HepG2 (cell line): ENCODE measurements around the gene GINS2. TPM values are rescaled to one million over a fixed set of nuclear protein-coding genes. Genes with fewer than 3 reads are reported as not detected.

Experiments used
- ATAC-seq: fragments of 200-7000 bp; cut with Tn5 transposase; 3 replicates; pipeline ENCODE4 v1.9.1; 2020; ENCODE audit warnings: mild to moderate bottlenecking, moderate library complexity
- BruUV-seq: library from RNA; stranded (reverse); fragments of 400-500 nt; replicated peaks from 2 replicates; lab custom pipeline; 2021; lab: Mats Ljungman, UMichigan
- CTCF ChIA-PET: fragments of 300-600 bp; formaldehyde crosslinking; extraction: SDS; loops from one replicate; lab custom pipeline; 2021; ENCODE audit warnings: low total read pairs, inconsistent platforms, low intra/inter-chr PET ratio; lab: Yijun Ruan, JAX
- POLR2A ChIA-PET: fragments of 350-600 bp; sonication (Branson Sonifier 250); formaldehyde crosslinking; loops from one replicate; lab custom pipeline; 2020; ENCODE audit warnings: antibody characterized with exemption, inconsistent platforms; lab: Yijun Ruan, JAX
- DNase-seq: peaks from one replicate; pipeline ENCODE4 v3.0.0-alpha.2; 2015; ENCODE audit warnings: low spot score
- FAIRE-seq: peaks from 3 replicates; lab custom pipeline; 2011; peaks lifted over from hg19 to GRCh38; lab: Jason Lieb, UNC
- H2AFZ ChIP-seq: one replicate; pipeline ENCODE4 v1.6.1; 2011; ENCODE audit warnings: low read length, inconsistent platforms
- H3K27ac ChIP-seq: fragments of 300-600 bp; 3 replicates; pipeline ENCODE4 v1.8.0; 2011; ENCODE audit warnings: mixed run types, mild to moderate bottlenecking, mixed read lengths, low read length, inconsistent platforms; ENCODE audit not compliant: insufficient read depth; ENCODE audit errors: extremely low read length
- H3K27me3 ChIP-seq, 2 experiments: fragments of 200-600 bp in 1 of 2; 2 replicates in 1 of 2; 3 replicates in 1 of 2; pipeline versions ENCODE4 v1.6.0 to v1.8.0; 2011; ENCODE audit warnings: low read length in 2 of 2, mild to moderate bottlenecking in 2 of 2, moderate library complexity in 2 of 2, inconsistent platforms in 1 of 2; ENCODE audit not compliant: insufficient read depth in 2 of 2, control insufficient read depth in 1 of 2
- H3K36me3 ChIP-seq, 2 experiments: fragments of 200-600 bp in 1 of 2; replicated peaks in 1 of 2; 2 replicates in 1 of 2; 3 replicates in 1 of 2; pipeline versions ENCODE4 v1.5.1 to v1.8.0; 2011; ENCODE audit warnings: low read length in 2 of 2, inconsistent platforms in 1 of 2; ENCODE audit not compliant: insufficient read depth in 2 of 2, control insufficient read depth in 1 of 2
- H3K4me1 ChIP-seq: 2 replicates; pipeline ENCODE4 v1.5.1; 2012; ENCODE audit warnings: low read length, inconsistent platforms; ENCODE audit not compliant: insufficient read depth
- H3K4me2 ChIP-seq: 2 replicates; pipeline ENCODE4 v1.6.0; 2011; ENCODE audit warnings: low read depth, low read length, inconsistent platforms
- H3K4me3 ChIP-seq, 3 experiments: fragments of 200-600 bp in 1 of 3; sonication (generic), shearing (Covaris generic) in 1 of 3; replicated peaks in 1 of 3; 2 replicates each; pipeline ENCODE4 v1.5.1; 2011 to 2016; ENCODE audit warnings: low read length in 3 of 3, inconsistent platforms in 2 of 3, low read depth in 2 of 3, mild to moderate bottlenecking in 2 of 3, control low read depth in 1 of 3, mixed read lengths in 1 of 3; ENCODE audit not compliant: insufficient read depth in 1 of 3
- H3K79me2 ChIP-seq: one replicate; pipeline ENCODE4 v1.6.1; 2011; ENCODE audit warnings: low read length, inconsistent platforms; ENCODE audit not compliant: insufficient read depth
- H3K9ac ChIP-seq: 2 replicates; pipeline ENCODE4 v1.6.0; 2011; ENCODE audit warnings: mild to moderate bottlenecking, low read depth, low read length, inconsistent platforms; ENCODE audit not compliant: insufficient read depth
- H3K9me3 ChIP-seq: 2 replicates; pipeline ENCODE4 v1.5.1; 2012; ENCODE audit warnings: mild to moderate bottlenecking, low read length
- H4K20me1 ChIP-seq: 2 replicates; pipeline ENCODE4 v1.6.0; 2011; ENCODE audit warnings: inconsistent platforms, mild to moderate bottlenecking, low read length, moderate library complexity; ENCODE audit not compliant: insufficient read depth
- AGO2 ChIP-seq: fragments of 200-400 bp; formaldehyde crosslinking; optimal IDR thresholded peaks from 2 replicates; pipeline ENCODE3; 2017; ENCODE audit warnings: mild to moderate bottlenecking, low read depth, low read length, moderate library complexity
- HCFC1 ChIP-seq: fragments of 150-350 bp; IDR thresholded peaks from 2 replicates; pipeline ENCODE4 v1.6.1; 2014; ENCODE audit warnings: low read depth, low read length
- HOXA7 ChIP-seq: sonication (generic); formaldehyde crosslinking; IDR thresholded peaks from 2 replicates; pipeline ENCODE4 v1.8.1; 2022; ENCODE audit warnings: mild to moderate bottlenecking, missing genetic modification reagents, moderate library complexity
- KMT2B ChIP-seq: IDR thresholded peaks from 2 replicates; pipeline ENCODE4 v1.6.1; 2016; ENCODE audit warnings: missing genetic modification reagents, missing compliant biosample characterization
- MNT ChIP-seq: fragments of 450-650 bp; IDR thresholded peaks from 2 replicates; pipeline ENCODE4 v1.6.1; 2016
- NFYC ChIP-seq: IDR thresholded peaks from 2 replicates; pipeline ENCODE4 v1.6.1; 2016; ENCODE audit warnings: missing genetic modification reagents, missing compliant biosample characterization
- SOX13 ChIP-seq, 3 experiments: fragments of 450-650 bp in 1 of 3; sonication (generic) in 1 of 3; formaldehyde crosslinking in 1 of 3; IDR thresholded peaks in 2 of 3; conservative IDR thresholded peaks in 1 of 3; 2 replicates each; pipeline versions ENCODE4 v1.5.0 to v1.6.1; 2016 to 2020; ENCODE audit warnings: antibody characterized with exemption in 1 of 3, mild to moderate bottlenecking in 1 of 3, missing compliant biosample characterization in 1 of 3, missing genetic modification reagents in 1 of 3, moderate library complexity in 1 of 3
- SPEN ChIP-seq: sonication (generic); formaldehyde crosslinking; IDR thresholded peaks from 2 replicates; pipeline ENCODE4 v1.5.1; 2020; ENCODE audit warnings: low read depth, mild to moderate bottlenecking, missing genetic modification reagents
- ZFX ChIP-seq: sonication (generic); formaldehyde crosslinking; IDR thresholded peaks from 2 replicates; pipeline ENCODE4 v1.4.0; 2020; ENCODE audit warnings: mild to moderate bottlenecking, low read depth, missing genetic modification reagents, moderate library complexity
- ZNF12 ChIP-seq: sonication (generic); formaldehyde crosslinking; IDR thresholded peaks from 2 replicates; pipeline ENCODE4 v1.5.0; 2020; ENCODE audit warnings: missing genetic modification reagents
- ZNF121 ChIP-seq: sonication (generic); formaldehyde crosslinking; IDR thresholded peaks from 2 replicates; pipeline ENCODE4 v1.5.0; 2020; ENCODE audit warnings: mild to moderate bottlenecking, missing genetic modification reagents
- ZNF451 ChIP-seq: sonication (generic); formaldehyde crosslinking; IDR thresholded peaks from 2 replicates; pipeline ENCODE4 v1.5.0; 2020; ENCODE audit warnings: mild to moderate bottlenecking, missing genetic modification reagents
- ZNF652 ChIP-seq: IDR thresholded peaks from 2 replicates; pipeline ENCODE4 v1.6.1; 2016; ENCODE audit warnings: low read depth, borderline replicate concordance
- ZNF75D ChIP-seq: sonication (generic); formaldehyde crosslinking; IDR thresholded peaks from 2 replicates; pipeline ENCODE4 v1.8.1; 2023; ENCODE audit warnings: missing genetic modification reagents, mild to moderate bottlenecking, borderline replicate concordance
- ZSCAN29 ChIP-seq: sonication (generic); formaldehyde crosslinking; conservative IDR thresholded peaks from 2 replicates; pipeline ENCODE4 v1.4.0; 2020; ENCODE audit warnings: mild to moderate bottlenecking, missing genetic modification reagents
- WGBS: methylation state at CpG from one replicate; pipeline ENCODE4 v1.1.6; 2017; ENCODE audit warnings: low lambda C conversion rate; 5-methylcytosine and 5-hydroxymethylcytosine counted together
- in situ Hi-C: cut with HindIII; loops from 2 replicates; pipeline ENCODE4 v1.10.0; 2017; ENCODE audit warnings: low pct_unique_long_range_greater_than_20kb; ENCODE audit not compliant: extremely low pct_ligation_motif_present
- intact Hi-C: fragments of 100-400 bp; cut with micrococcal nuclease; formaldehyde crosslinking; loops from one replicate; pipeline ENCODE4 v1.10.0; 2022; ENCODE audit not compliant: unreplicated experiment
- polyA plus RNA-seq, 8 experiments: library from polyadenylated mRNA; depleted of rRNA in 3 of 8; stranded (reverse) in 7 of 8; unstranded in 1 of 8; fragments of >200 nt; fragmentation: Illumina TruSeq in 4 of 8; extraction: Trizol in 4 of 8; gene quantifications; 2 replicates each; pipeline versions ENCODE4 v1.2.1 to v1.2.3, GENCODE V29; 2011 to 2016; ENCODE audit warnings: low read depth in 4 of 8, missing spikeins in 1 of 8, mixed read lengths in 1 of 8; ENCODE audit not compliant: insufficient read depth in 1 of 8
- total RNA-seq, 5 experiments: library from RNA; depleted of rRNA; stranded (reverse); fragments of >200 nt; fragmentation: Illumina TruSeq; extraction: Trizol; gene quantifications; 2 replicates each; pipeline ENCODE4 v1.2.3, GENCODE V29; 2016; ENCODE audit warnings: low read depth in 1 of 5
- TF ChIP-seq, protein P1 (sequence below): sonication (generic); formaldehyde crosslinking; IDR thresholded peaks from 2 replicates; pipeline ENCODE4 v1.4.0; 2020; ENCODE audit warnings: missing genetic modification reagents

Gene GINS2
- total and polyA plus RNA-seq, 2 of the 13 experiments (the other 11 are each of a cell fraction or from before 2014, with no cell fraction given) = 10.6 to 48.3 TPM

DNA sequence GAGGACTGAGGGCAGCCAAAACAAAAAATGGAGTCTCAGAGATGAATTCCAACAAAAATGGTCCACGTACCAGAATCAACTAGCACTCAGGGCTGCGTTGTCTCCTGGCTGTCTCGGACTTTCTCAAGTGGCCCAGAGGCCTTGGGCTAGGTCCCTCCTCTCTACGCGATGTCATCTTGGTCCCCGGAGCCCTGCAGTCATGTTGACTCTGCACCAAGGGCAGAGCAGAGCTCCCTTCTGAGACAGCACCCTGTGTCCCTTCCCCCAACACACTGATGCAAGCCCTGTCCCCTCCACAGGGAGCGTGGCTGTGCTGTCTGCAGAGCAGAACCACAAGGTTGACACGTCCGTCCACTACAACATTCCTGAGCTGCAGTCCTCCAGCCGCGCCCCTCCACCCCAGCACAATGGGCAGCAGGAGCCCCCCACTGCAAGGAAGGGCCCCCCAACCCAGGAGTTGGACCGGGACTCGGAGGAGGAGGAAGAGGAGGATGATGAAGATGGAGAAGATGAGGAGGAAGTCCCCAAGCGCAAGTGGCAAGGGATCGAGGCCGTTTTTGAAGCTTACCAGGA, 20.8 kb downstream of the GINS2 start:
- H3K4me2 ChIP-seq = no peak overlapping the region
- 93% methylated on average over 16 of the region's 16 CpGs for WGBS
- H3K27me3 ChIP-seq = no peaks in the 10 kb centered on the region
- H2AFZ ChIP-seq = no peak overlapping the region
- H3K27ac ChIP-seq = no peak overlapping the region
- no peak overlapping the region for H3K9ac ChIP-seq
- H3K9me3 ChIP-seq = no peaks in the 10 kb centered on the region
- peaks cover 73 to 96% of the 10 kb centered on the region in 2 experiments for H3K36me3 ChIP-seq
- POLR2A ChIA-PET = no interaction called here
- no peaks in the 10 kb centered on the region for H3K79me2 ChIP-seq
- no peaks in the 10 kb centered on the region for H3K4me1 ChIP-seq
- no peak for FAIRE-seq
- no TSS peak for BruUV-seq
- peak; percentile 14; the same call in 2 of the 3 replicates for ATAC-seq
- in situ Hi-C loops (no loop called here), intact Hi-C loops (no loop called here)
- peaks cover 5% of the 10 kb centered on the region; the same call in 1 of the 2 replicates for H4K20me1 ChIP-seq
- H3K4me3 ChIP-seq = no peak overlapping the region
- DNase-seq = no peak
- TF ChIP-seq SPEN (CRISPR knock-in tag) (no peak), KMT2B (no peak)
- TF ChIP-seq, protein P1, sequence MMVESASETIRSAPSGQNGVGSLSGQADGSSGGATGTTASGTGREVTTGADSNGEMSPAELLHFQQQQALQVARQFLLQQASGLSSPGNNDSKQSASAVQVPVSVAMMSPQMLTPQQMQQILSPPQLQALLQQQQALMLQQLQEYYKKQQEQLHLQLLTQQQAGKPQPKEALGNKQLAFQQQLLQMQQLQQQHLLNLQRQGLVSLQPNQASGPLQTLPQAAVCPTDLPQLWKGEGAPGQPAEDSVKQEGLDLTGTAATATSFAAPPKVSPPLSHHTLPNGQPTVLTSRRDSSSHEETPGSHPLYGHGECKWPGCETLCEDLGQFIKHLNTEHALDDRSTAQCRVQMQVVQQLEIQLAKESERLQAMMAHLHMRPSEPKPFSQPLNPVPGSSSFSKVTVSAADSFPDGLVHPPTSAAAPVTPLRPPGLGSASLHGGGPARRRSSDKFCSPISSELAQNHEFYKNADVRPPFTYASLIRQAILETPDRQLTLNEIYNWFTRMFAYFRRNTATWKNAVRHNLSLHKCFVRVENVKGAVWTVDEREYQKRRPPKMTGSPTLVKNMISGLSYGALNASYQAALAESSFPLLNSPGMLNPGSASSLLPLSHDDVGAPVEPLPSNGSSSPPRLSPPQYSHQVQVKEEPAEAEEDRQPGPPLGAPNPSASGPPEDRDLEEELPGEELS (CRISPR knock-in tag) = no peak
- CTCF ChIA-PET = no interaction called here

GRCh38 chr16:85667261-85667660, 21.5 kb downstream of the GINS2 start:
- no peak overlapping the region for H3K4me3 ChIP-seq
- H2AFZ ChIP-seq = no peak overlapping the region
- ChIA-PET POLR2A (no interaction called here), CTCF (no interaction called here)
- in situ Hi-C loops (no loop called here), intact Hi-C loops (no loop called here)
- no peak overlapping the region for H3K27ac ChIP-seq
- H3K4me2 ChIP-seq = no peak overlapping the region
- no peaks in the 10 kb centered on the region for H3K4me1 ChIP-seq
- no peaks in the 10 kb centered on the region for H3K9me3 ChIP-seq
- no peaks in the 10 kb centered on the region for H3K79me2 ChIP-seq
- DNase-seq = no peak
- H3K36me3 ChIP-seq = peaks cover 74 to 96% of the 10 kb centered on the region in 2 experiments
- FAIRE-seq = no peak
- WGBS = 95% methylated on average over 9 of the region's 9 CpGs
- ATAC-seq = no peak
- peaks cover 5% of the 10 kb centered on the region; the same call in 1 of the 2 replicates for H4K20me1 ChIP-seq
- H3K9ac ChIP-seq = no peak overlapping the region
- BruUV-seq = no TSS peak
- H3K27me3 ChIP-seq = no peaks in the 10 kb centered on the region
- TF ChIP-seq ZNF652 (CRISPR knock-in tag) = no peak
- no peak for TF ChIP-seq HCFC1
- TF ChIP-seq ZSCAN29 (CRISPR knock-in tag) = no peak
- 0 out of 2 replicates have a peak, but pooled peaks have one; percentile 4 for TF ChIP-seq HOXA7
- TF ChIP-seq ZNF75D = no peak
- TF ChIP-seq SOX13 (IDR thresholded peaks at IDR 0.05) = no peak
- no peak for TF ChIP-seq SOX13 (CRISPR knock-in tag; conservative IDR thresholded peaks at IDR 0.05 in 1 of 2, IDR thresholded peaks at IDR 0.05 in 1 of 2)
- TF ChIP-seq ZNF451 (CRISPR knock-in tag) = no peak
- no peak for TF ChIP-seq NFYC
- TF ChIP-seq ZFX (CRISPR knock-in tag) = no peak
- TF ChIP-seq ZNF12 = no peak
- TF ChIP-seq MNT = no peak
- no peak for TF ChIP-seq ZNF121 (CRISPR knock-in tag)
- TF ChIP-seq AGO2 = peak; percentile 22
